ENCODE measurements around the gene PTGES2. TPM values are rescaled to one million over a fixed set of nuclear protein-coding genes. Genes with fewer than 3 reads are reported as not detected.

PTGES2 gene
- total and polyA plus RNA-seq, 2 of the 13 experiments (the other 11 are each of a cell fraction or from before 2014, with no cell fraction given) = 63.7 to 79.8 TPM

DNA sequence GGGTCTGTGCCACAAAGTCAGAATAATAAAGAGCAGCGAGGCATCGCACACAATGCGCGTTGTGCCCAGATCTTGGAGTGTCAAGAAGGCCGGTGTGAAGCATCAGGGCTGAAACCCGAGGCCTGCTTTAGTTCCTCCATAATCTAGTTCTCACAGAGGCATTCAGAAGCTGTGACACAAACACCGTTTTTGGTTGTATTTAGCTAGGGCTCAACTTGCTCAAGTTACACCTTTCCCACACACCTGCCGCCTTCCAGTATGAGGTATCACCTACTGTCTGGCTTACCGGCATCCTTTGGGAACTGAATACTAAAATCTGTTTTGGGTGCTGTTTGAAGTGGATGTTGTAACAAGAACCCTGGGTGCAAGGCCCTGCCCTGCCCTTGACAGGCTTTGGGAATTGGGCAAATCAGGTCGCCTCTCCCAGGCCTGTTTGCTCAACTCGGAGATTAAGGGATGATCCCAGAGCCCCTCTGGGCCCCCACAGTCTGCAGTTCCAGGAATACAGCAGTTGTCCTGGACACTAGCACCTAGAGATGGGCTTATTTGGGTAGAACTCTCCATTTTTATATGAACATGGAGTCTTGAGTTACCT lies 32.5 kb downstream of the PTGES2 start (continued):
- TF ChIP-seq, protein P1, sequence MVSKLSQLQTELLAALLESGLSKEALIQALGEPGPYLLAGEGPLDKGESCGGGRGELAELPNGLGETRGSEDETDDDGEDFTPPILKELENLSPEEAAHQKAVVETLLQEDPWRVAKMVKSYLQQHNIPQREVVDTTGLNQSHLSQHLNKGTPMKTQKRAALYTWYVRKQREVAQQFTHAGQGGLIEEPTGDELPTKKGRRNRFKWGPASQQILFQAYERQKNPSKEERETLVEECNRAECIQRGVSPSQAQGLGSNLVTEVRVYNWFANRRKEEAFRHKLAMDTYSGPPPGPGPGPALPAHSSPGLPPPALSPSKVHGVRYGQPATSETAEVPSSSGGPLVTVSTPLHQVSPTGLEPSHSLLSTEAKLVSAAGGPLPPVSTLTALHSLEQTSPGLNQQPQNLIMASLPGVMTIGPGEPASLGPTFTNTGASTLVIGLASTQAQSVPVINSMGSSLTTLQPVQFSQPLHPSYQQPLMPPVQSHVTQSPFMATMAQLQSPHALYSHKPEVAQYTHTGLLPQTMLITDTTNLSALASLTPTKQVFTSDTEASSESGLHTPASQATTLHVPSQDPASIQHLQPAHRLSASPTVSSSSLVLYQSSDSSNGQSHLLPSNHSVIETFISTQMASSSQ (IDR thresholded peaks at IDR 0.05; ENCODE audit: low read depth) = no peak
- TF ChIP-seq, protein P1 (CRISPR knock-in tag; IDR thresholded peaks at IDR 0.05; ENCODE audit: borderline replicate concordance) = peak; percentile 41; the same call in 1 of the 2 replicates
- TF ChIP-seq HOXA5 (CRISPR knock-in tag; IDR thresholded peaks at IDR 0.05) = no peak
- no peak for TF ChIP-seq REPIN1 (CRISPR knock-in tag; IDR thresholded peaks at IDR 0.05; ENCODE audit: borderline replicate concordance, low read depth)
- no peak for TF ChIP-seq SCMH1 (CRISPR knock-in tag; IDR thresholded peaks at IDR 0.05; ENCODE audit: borderline replicate concordance)
- TF ChIP-seq SOX6 (IDR thresholded peaks at IDR 0.05) = no peak
- peak; percentile 73 for TF ChIP-seq SOX6 (CRISPR knock-in tag; IDR thresholded peaks at IDR 0.05)
- TF ChIP-seq, protein P2, sequence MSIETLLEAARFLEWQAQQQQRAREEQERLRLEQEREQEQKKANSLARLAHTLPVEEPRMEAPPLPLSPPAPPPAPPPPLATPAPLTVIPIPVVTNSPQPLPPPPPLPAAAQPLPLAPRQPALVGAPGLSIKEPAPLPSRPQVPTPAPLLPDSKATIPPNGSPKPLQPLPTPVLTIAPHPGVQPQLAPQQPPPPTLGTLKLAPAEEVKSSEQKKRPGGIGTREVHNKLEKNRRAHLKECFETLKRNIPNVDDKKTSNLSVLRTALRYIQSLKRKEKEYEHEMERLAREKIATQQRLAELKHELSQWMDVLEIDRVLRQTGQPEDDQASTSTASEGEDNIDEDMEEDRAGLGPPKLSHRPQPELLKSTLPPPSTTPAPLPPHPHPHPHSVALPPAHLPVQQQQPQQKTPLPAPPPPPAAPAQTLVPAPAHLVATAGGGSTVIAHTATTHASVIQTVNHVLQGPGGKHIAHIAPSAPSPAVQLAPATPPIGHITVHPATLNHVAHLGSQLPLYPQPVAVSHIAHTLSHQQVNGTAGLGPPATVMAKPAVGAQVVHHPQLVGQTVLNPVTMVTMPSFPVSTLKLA (IDR thresholded peaks at IDR 0.05) = no peak
- TF ChIP-seq ZNF430 (CRISPR knock-in tag; IDR thresholded peaks at IDR 0.05) = no peak
- TF ChIP-seq LCORL (IDR thresholded peaks at IDR 0.05) = no peak
- TF ChIP-seq LCORL (CRISPR knock-in tag; IDR thresholded peaks at IDR 0.05) = peak; percentile 84; the same call in 1 of the 2 replicates
- TF ChIP-seq SAP130 (CRISPR knock-in tag; IDR thresholded peaks at IDR 0.05; ENCODE audit: low read depth) = peak; percentile 11; the same call in 1 of the 2 replicates
- TF ChIP-seq NONO (IDR thresholded peaks at IDR 0.05) = no peak
- TF ChIP-seq NONO (CRISPR knock-in tag; conservative IDR thresholded peaks at IDR 0.05) = 0 out of 2 replicates have a peak, but pooled peaks have one; percentile 22
- TF ChIP-seq SMARCE1 (IDR thresholded peaks at IDR 0.05; ENCODE audit: borderline replicate concordance) = no peak
- TF ChIP-seq ARNT2 (CRISPR knock-in tag; IDR thresholded peaks at IDR 0.05; ENCODE audit: low read depth) = no peak
- peak; percentile 76 for TF ChIP-seq RARA (CRISPR knock-in tag; IDR thresholded peaks at IDR 0.05)
- TF ChIP-seq MED1 (CRISPR knock-in tag; IDR thresholded peaks at IDR 0.05) = 0 out of 2 replicates have a peak, but pooled peaks have one; percentile 13
- TF ChIP-seq KDM5B (CRISPR knock-in tag; IDR thresholded peaks at IDR 0.05; ENCODE audit: borderline replicate concordance) = 0 out of 2 replicates have a peak, but pooled peaks have one; percentile 40
- TF ChIP-seq, protein P3, sequence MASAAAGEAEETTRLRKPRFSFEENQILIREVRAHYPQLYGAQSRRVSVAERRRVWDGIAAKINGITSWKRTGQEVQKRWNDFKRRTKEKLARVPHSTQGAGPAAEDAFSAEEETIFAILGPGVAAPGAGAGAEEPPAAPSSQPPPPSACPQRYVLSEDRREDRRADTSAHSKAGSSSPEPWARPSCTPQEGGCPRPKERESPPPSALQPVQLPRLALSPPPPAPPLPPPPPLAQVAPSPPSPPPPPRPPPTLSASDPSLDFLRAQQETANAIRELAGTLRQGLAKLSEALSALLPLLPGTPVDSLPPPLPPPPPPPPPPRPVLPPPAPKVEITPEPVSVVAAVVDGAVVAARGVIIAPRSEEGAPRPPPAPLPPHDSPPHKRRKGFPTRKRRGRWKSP (CRISPR knock-in tag; IDR thresholded peaks at IDR 0.05) = no peak
- peak; percentile 31; the same call in 1 of the 2 replicates for TF ChIP-seq ZNF143 (CRISPR knock-in tag; IDR thresholded peaks at IDR 0.05)
